ENCODE data around the gene TBC1D16. TPM values are rescaled to one million over a fixed set of nuclear protein-coding genes. Genes with fewer than 3 reads are reported as not detected.
A peak's percentile ranks its signal among the peaks of the same experiment; 100 is the strongest.

TBC1D16 gene
- total and polyA plus RNA-seq, 2 experiments from 2014 or later: 9.2 to 22.4 TPM

- TF ChIP-seq EZH2 (IDR thresholded peaks at IDR 0.05; ENCODE audit: insufficient read depth, poor library complexity, severe bottlenecking) (no peak), EZH2phosphoT487 (IDR thresholded peaks at IDR 0.05; ENCODE audit: insufficient read depth, low read depth) (no peak)
- H3K27ac ChIP-seq: no peak overlapping the region
- H3K36me3 ChIP-seq (ENCODE audit: low read depth): no peaks in the 10 kb centered on the region
- in situ Hi-C loops (cut with MboI): no loop called here
- no peaks in the 10 kb centered on the region for H3K79me2 ChIP-seq (ENCODE audit: insufficient read depth)
- H3K9me2 ChIP-seq (ENCODE audit: insufficient read depth): no peaks in the 10 kb centered on the region
- no peaks in the 10 kb centered on the region for H3K9me3 ChIP-seq (ENCODE audit: low read depth)
- H3K4me3 ChIP-seq: no peak overlapping the region
- no peak overlapping the region for H3K4me2 ChIP-seq (ENCODE audit: unreplicated experiment)
- H3K4me1 ChIP-seq (ENCODE audit: insufficient read depth): peaks cover 4% of the 10 kb centered on the region; the same call in 1 of the 2 replicates
- no peak overlapping the region for H2AFZ ChIP-seq
- no peaks in the 10 kb centered on the region for H4K20me1 ChIP-seq (ENCODE audit: insufficient read depth)
- no peak for DNase-seq
- no peak overlapping the region for H3K9ac ChIP-seq
- peaks cover 5% of the 10 kb centered on the region; the same call in 1 of the 2 replicates for H3K27me3 ChIP-seq (replicated peaks; ENCODE audit: insufficient read depth)
- H3F3A ChIP-seq (ENCODE audit: insufficient read depth): no peaks in the 10 kb centered on the region
- WGBS, 2 experiments (ENCODE audit: low coverage in 1 of 2, low lambda C conversion rate in 2 of 2, missing lambda C conversion rate in 2 of 2): 85 to 86% methylated on average over 19 of the region's 19 CpGs
Measured at GRCh38 chr17:79935197-79935885, 100.3 kb downstream of the TBC1D16 start.

- Histone ChIP-seq H3K4me1 (ENCODE audit: insufficient read depth) (peaks cover 4% of the 10 kb centered on the region; the same call in 1 of the 2 replicates), H3F3A (ENCODE audit: insufficient read depth) (no peaks in the 10 kb centered on the region), H3K9me3 (ENCODE audit: low read depth) (no peaks in the 10 kb centered on the region), H3K27ac (no peak overlapping the region), H3K36me3 (ENCODE audit: low read depth) (no peaks in the 10 kb centered on the region), H3K9me2 (ENCODE audit: insufficient read depth) (no peaks in the 10 kb centered on the region), H2AFZ (no peak overlapping the region), H3K9ac (no peak overlapping the region), H3K79me2 (ENCODE audit: insufficient read depth) (no peaks in the 10 kb centered on the region), H3K27me3 (replicated peaks; ENCODE audit: insufficient read depth) (peaks cover 9% of the 10 kb centered on the region), H4K20me1 (ENCODE audit: insufficient read depth) (no peaks in the 10 kb centered on the region), H3K4me2 (ENCODE audit: unreplicated experiment) (no peak overlapping the region), H3K4me3 (no peak overlapping the region)
- no peak for TF ChIP-seq EZH2phosphoT487 (IDR thresholded peaks at IDR 0.05; ENCODE audit: insufficient read depth, low read depth)
- TF ChIP-seq EZH2 (IDR thresholded peaks at IDR 0.05; ENCODE audit: insufficient read depth, poor library complexity, severe bottlenecking): no peak
- in situ Hi-C loops (cut with MboI): no loop called here
- 77 to 78% methylated on average over 9 of the region's 9 CpGs for WGBS, 2 experiments (ENCODE audit: low coverage in 1 of 2, low lambda C conversion rate in 2 of 2, missing lambda C conversion rate in 2 of 2)
- DNase-seq: no peak
Measured at GRCh38 chr17:79934653-79934970, 101.1 kb downstream of the TBC1D16 start.

DNA sequence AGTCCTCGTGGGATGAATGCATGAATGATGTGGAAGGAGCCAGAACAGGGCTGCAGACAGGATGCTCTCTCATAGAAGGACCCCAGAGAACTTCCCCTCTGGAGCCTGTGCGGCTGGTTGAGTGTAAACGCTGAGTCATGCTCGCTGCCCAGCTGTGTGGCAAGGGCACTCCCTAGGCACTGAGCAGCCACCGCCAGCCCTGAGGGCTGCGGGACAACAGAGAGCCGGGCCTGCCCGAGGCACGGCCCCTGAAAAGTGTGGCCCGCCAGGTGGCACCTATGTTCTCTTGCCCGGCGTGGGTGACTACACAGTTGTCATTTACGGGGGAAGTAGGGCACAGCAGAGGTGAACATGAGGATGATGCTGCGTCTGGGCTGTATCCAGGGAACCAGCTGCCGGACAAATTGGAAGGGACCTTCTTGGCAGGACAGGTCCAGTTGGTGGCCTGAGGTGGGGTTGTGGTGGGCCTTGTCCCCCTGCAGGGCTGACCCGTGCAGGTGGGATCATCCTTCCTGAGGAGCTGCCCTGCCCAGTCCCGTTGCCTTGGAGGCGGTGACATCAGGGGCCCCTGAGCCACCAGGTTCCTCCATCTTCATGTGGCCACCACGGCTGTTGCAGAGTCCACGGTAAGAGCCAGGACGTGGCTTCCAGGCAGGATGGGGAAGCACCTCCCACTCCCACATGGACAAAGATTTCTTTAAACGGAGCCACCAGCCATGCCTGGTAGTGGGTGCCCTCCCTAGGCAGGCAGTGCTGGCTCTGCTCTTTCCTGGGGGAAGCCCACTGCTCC is 101.6 kb downstream of the TBC1D16 start:
- TF ChIP-seq EZH2 (IDR thresholded peaks at IDR 0.05; ENCODE audit: insufficient read depth, poor library complexity, severe bottlenecking) (no peak), EZH2phosphoT487 (IDR thresholded peaks at IDR 0.05; ENCODE audit: insufficient read depth, low read depth) (no peak)
- H3K79me2 ChIP-seq (ENCODE audit: insufficient read depth): no peaks in the 10 kb centered on the region
- no peak overlapping the region for H2AFZ ChIP-seq
- H4K20me1 ChIP-seq (ENCODE audit: insufficient read depth): no peaks in the 10 kb centered on the region
- no peaks in the 10 kb centered on the region for H3F3A ChIP-seq (ENCODE audit: insufficient read depth)
- H3K4me1 ChIP-seq (ENCODE audit: insufficient read depth): peaks cover 4% of the 10 kb centered on the region; the same call in 1 of the 2 replicates
- no peak overlapping the region for H3K4me3 ChIP-seq
- peak; percentile 23 for DNase-seq
- 84 to 85% methylated on average over 22 of the region's 22 CpGs for WGBS, 2 experiments (ENCODE audit: low coverage in 1 of 2, low lambda C conversion rate in 2 of 2, missing lambda C conversion rate in 2 of 2)
- no peaks in the 10 kb centered on the region for H3K9me2 ChIP-seq (ENCODE audit: insufficient read depth)
- in situ Hi-C loops (cut with MboI): no loop called here
- H3K4me2 ChIP-seq (ENCODE audit: unreplicated experiment): no peak overlapping the region
- H3K9me3 ChIP-seq (ENCODE audit: low read depth): no peaks in the 10 kb centered on the region
- H3K27ac ChIP-seq: no peak overlapping the region
- no peaks in the 10 kb centered on the region for H3K36me3 ChIP-seq (ENCODE audit: low read depth)
- peaks cover 9% of the 10 kb centered on the region for H3K27me3 ChIP-seq (replicated peaks; ENCODE audit: insufficient read depth)
- H3K9ac ChIP-seq: no peak overlapping the region

DNA sequence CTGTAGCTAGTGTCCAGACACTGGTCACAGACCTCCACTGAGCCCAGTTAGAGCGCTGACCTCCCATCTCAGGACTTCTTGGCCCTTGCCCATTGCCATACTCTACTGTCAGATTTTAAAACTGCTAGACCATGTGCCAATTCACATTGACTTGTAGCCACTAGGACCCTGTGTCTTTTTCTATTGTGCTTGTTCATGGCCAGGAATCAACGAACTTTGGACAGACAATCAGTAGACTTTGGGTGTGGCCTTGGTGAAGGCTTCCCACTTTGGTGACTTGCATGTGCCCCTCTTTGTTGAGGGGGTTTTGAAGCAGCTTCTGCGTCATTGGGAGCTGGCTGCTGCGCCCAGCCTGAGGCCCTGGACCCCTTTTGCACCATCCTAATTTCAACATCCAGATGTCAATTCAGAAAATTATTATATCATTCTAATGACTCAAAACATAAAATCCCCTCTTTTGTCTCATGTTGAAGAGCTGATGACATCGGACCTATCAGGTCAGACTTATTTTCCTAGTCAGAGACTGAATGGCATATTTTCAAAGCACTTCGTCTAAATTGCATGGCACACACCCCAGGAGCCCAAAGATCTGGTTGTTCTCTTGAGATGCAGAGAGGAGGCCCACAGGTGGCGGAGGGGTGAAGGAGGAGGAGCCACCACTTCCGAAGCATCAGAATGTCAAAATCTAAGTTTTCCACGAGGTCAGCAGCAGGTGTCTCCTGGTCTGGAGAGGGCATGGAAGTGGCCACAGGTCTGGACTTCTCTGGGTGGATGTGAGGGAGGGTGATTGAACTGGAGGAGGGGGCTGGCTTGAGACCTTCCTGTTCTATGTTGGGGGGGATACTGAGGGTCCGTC is 103.0 kb downstream of the TBC1D16 start:
- no peak overlapping the region for H3K27ac ChIP-seq
- H4K20me1 ChIP-seq (ENCODE audit: insufficient read depth): no peaks in the 10 kb centered on the region
- H3K9me2 ChIP-seq (ENCODE audit: insufficient read depth): no peaks in the 10 kb centered on the region
- H3K4me1 ChIP-seq (ENCODE audit: insufficient read depth): peaks cover 2% of the 10 kb centered on the region; the same call in 1 of the 2 replicates
- no peak overlapping the region for H3K4me2 ChIP-seq (ENCODE audit: unreplicated experiment)
- H3K79me2 ChIP-seq (ENCODE audit: insufficient read depth): no peaks in the 10 kb centered on the region
- no peak overlapping the region for H3K9ac ChIP-seq
- no peak for TF ChIP-seq EZH2 (IDR thresholded peaks at IDR 0.05; ENCODE audit: insufficient read depth, poor library complexity, severe bottlenecking)
- TF ChIP-seq EZH2phosphoT487 (IDR thresholded peaks at IDR 0.05; ENCODE audit: insufficient read depth, low read depth): no peak
- H3K27me3 ChIP-seq (replicated peaks; ENCODE audit: insufficient read depth): peaks cover 9% of the 10 kb centered on the region
- H2AFZ ChIP-seq: no peak overlapping the region
- no peaks in the 10 kb centered on the region for H3F3A ChIP-seq (ENCODE audit: insufficient read depth)
- no peak overlapping the region for H3K4me3 ChIP-seq
- no peaks in the 10 kb centered on the region for H3K36me3 ChIP-seq (ENCODE audit: low read depth)
- in situ Hi-C loops (cut with MboI): no loop called here
- no peak for DNase-seq
- 45 to 48% methylated on average over 10 of the region's 10 CpGs for whole genome bisulfite sequencing, 2 experiments (ENCODE audit: low coverage in 1 of 2, low lambda C conversion rate in 2 of 2, missing lambda C conversion rate in 2 of 2)
- no peaks in the 10 kb centered on the region for H3K9me3 ChIP-seq (ENCODE audit: low read depth)

Data from GM23248 (cell line).